WTC11 (cell line): ENCODE data around the gene F10. TPM values are rescaled to one million over a fixed set of nuclear protein-coding genes. Genes with fewer than 3 reads are reported as not detected.

Experiments used
- ATAC-seq: fragments of 200-7000 bp; cut with Tn5 transposase; 2 replicates; pipeline ENCODE4 v1.10.0; 2021; ENCODE audit warnings: mild to moderate bottlenecking, moderate library complexity
- CTCF ChIA-PET: fragments of 300-600 bp; sonication (Branson Sonifier 250); formaldehyde crosslinking; loops from one replicate; lab custom pipeline; 2021; ENCODE audit warnings: antibody characterized with exemption; lab: Charles Lee
- POLR2A ChIA-PET: fragments of 350-600 bp; sonication (Branson Sonifier 250); formaldehyde crosslinking; loops from one replicate; lab custom pipeline; 2021; ENCODE audit warnings: antibody characterized with exemption; lab: Charles Lee
- DNase-seq: peaks from one replicate; pipeline ENCODE4 v3.0.0; 2021; ENCODE audit warnings: low spot score
- H3K27ac Mint-ChIP-seq: 2 replicates; pipeline ENCODE4 v1.8.0; 2021; ENCODE audit warnings: mixed read lengths
- H3K27me3 Mint-ChIP-seq: 2 replicates; pipeline ENCODE4 v1.8.0; 2021; ENCODE audit warnings: low read depth, mild to moderate bottlenecking, moderate library complexity, mixed read lengths
- H3K36me3 Mint-ChIP-seq: 2 replicates; pipeline ENCODE4 v1.8.0; 2021; ENCODE audit warnings: mixed read lengths
- H3K4me1 Mint-ChIP-seq: 2 replicates; pipeline ENCODE4 v1.8.0; 2022; ENCODE audit warnings: mixed read lengths
- H3K4me3 Mint-ChIP-seq: 2 replicates; pipeline ENCODE4 v1.8.0; 2021; ENCODE audit warnings: mild to moderate bottlenecking, moderate library complexity, mixed read lengths
- H3K9me3 Mint-ChIP-seq: 2 replicates; pipeline ENCODE4 v1.8.0; 2021; ENCODE audit warnings: mixed read lengths
- CTCF ChIP-seq: fragments of 200-600 bp; IDR thresholded peaks from 2 replicates; pipeline ENCODE4 v1.8.0; 2022; ENCODE audit warnings: antibody characterized with exemption
- ELF4 ChIP-seq: sonication (generic); formaldehyde crosslinking; IDR thresholded peaks from 2 replicates; pipeline ENCODE4 v1.8.1; 2022; ENCODE audit warnings: low read depth, mild to moderate bottlenecking, moderate library complexity, missing genetic modification reagents
- ETV6 ChIP-seq: sonication (generic); formaldehyde crosslinking; IDR thresholded peaks from 2 replicates; pipeline ENCODE4 v1.8.1; 2022; ENCODE audit warnings: mild to moderate bottlenecking, missing genetic modification reagents
- FOXJ3 ChIP-seq: sonication (generic); formaldehyde crosslinking; IDR thresholded peaks from 2 replicates; pipeline ENCODE4 v1.9.0; 2021; ENCODE audit warnings: missing genetic modification reagents, mild to moderate bottlenecking, borderline replicate concordance
- GABPB1 ChIP-seq: sonication (generic); formaldehyde crosslinking; IDR thresholded peaks from 2 replicates; pipeline ENCODE4 v1.8.1; 2023; ENCODE audit warnings: mild to moderate bottlenecking, missing genetic modification reagents
- HMGXB4 ChIP-seq: sonication (generic); formaldehyde crosslinking; IDR thresholded peaks from 2 replicates; pipeline ENCODE4 v1.8.1; 2023; ENCODE audit warnings: mild to moderate bottlenecking, moderate library complexity, missing genetic modification reagents
- IRF2 ChIP-seq: sonication (generic); formaldehyde crosslinking; IDR thresholded peaks from 2 replicates; pipeline ENCODE4 v1.8.0; 2022; ENCODE audit warnings: low read depth, missing genetic modification reagents, borderline replicate concordance
- KAT7 ChIP-seq: sonication (generic); formaldehyde crosslinking; IDR thresholded peaks from 2 replicates; pipeline ENCODE4 v1.8.1; 2023; ENCODE audit warnings: missing genetic modification reagents, mild to moderate bottlenecking, borderline replicate concordance
- NFATC4 ChIP-seq: fragments of 250-450 bp; sonication (Bioruptor Pico); IDR thresholded peaks from 2 replicates; pipeline ENCODE4 v1.9.0; 2021; ENCODE audit warnings: mild to moderate bottlenecking
- NR3C1 ChIP-seq: sonication (generic); formaldehyde crosslinking; conservative IDR thresholded peaks from 2 replicates; pipeline ENCODE4 v1.8.1; 2023; ENCODE audit warnings: low read depth, mild to moderate bottlenecking, missing genetic modification reagents
- OVOL2 ChIP-seq: fragments of 250-450 bp; sonication (Bioruptor Pico); IDR thresholded peaks from 2 replicates; pipeline ENCODE4 v1.9.0; 2021; ENCODE audit warnings: mild to moderate bottlenecking, borderline replicate concordance
- SMAD4 ChIP-seq: sonication (generic); formaldehyde crosslinking; IDR thresholded peaks from 2 replicates; pipeline ENCODE4 v1.8.0; 2022; ENCODE audit warnings: mild to moderate bottlenecking, missing genetic modification reagents
- USF1 ChIP-seq: sonication (generic); formaldehyde crosslinking; IDR thresholded peaks from 2 replicates; pipeline ENCODE4 v1.8.0; 2022; ENCODE audit warnings: mild to moderate bottlenecking, missing genetic modification reagents
- USF2 ChIP-seq: sonication (generic); formaldehyde crosslinking; IDR thresholded peaks from 2 replicates; pipeline ENCODE4 v1.8.1; 2023; ENCODE audit warnings: mild to moderate bottlenecking, missing genetic modification reagents, moderate library complexity
- ZNF263 ChIP-seq: sonication (generic); formaldehyde crosslinking; IDR thresholded peaks from 2 replicates; pipeline ENCODE4 v1.8.1; 2022; ENCODE audit warnings: low read depth, mild to moderate bottlenecking, moderate library complexity, missing genetic modification reagents
- ZNF416 ChIP-seq: fragments of 250-450 bp; sonication (Bioruptor Pico); IDR thresholded peaks from 2 replicates; pipeline ENCODE4 v1.9.0; 2021; ENCODE audit warnings: mild to moderate bottlenecking, inconsistent platforms
- total RNA-seq: library from RNA; stranded (reverse); gene quantifications from 3 replicates; pipeline ENCODE4 v1.2.3, GENCODE V29; 2021
- TF ChIP-seq, protein P1 (sequence below): fragments of 250-450 bp; sonication (Bioruptor Pico); IDR thresholded peaks from 2 replicates; pipeline ENCODE4 v1.9.0; 2021; ENCODE audit warnings: mild to moderate bottlenecking
- TF ChIP-seq, protein P2 (sequence below): fragments of 250-450 bp; sonication (Bioruptor Pico); conservative IDR thresholded peaks from 2 replicates; pipeline ENCODE4 v1.9.0; 2021; ENCODE audit warnings: mild to moderate bottlenecking
- TF ChIP-seq, protein P3 (sequence below): sonication (generic); formaldehyde crosslinking; conservative IDR thresholded peaks from 2 replicates; pipeline ENCODE4 v1.8.1; 2023; ENCODE audit warnings: mild to moderate bottlenecking, low read depth, missing genetic modification reagents, moderate library complexity

Gene F10
- total RNA-seq, 1 experiment from 2014 or later = 0.87 TPM

- CTCF ChIA-PET = interaction anchor here (0.9 to 2.9 kb wide), 3 partner anchors 8 to 55 kb away, joined by 3 to 17 read pairs (median 16); no protein-coding TSS in a partner anchor
- Mint-ChIP-seq H3K4me3 (no peak overlapping the region), H3K9me3 (no peaks in the 10 kb centered on the region), H3K27me3 (no peaks in the 10 kb centered on the region), H3K36me3 (peaks cover 6% of the 10 kb centered on the region), H3K4me1 (no peaks in the 10 kb centered on the region), H3K27ac (no peak overlapping the region)
- ATAC-seq (no peak; the same call in 1 of the 2 replicates), DNase-seq (no peak)
- POLR2A ChIA-PET = no interaction called here
- TF ChIP-seq, protein P1, sequence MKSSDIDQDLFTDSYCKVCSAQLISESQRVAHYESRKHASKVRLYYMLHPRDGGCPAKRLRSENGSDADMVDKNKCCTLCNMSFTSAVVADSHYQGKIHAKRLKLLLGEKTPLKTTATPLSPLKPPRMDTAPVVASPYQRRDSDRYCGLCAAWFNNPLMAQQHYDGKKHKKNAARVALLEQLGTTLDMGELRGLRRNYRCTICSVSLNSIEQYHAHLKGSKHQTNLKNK (CRISPR knock-in tag) = no peak
- no peak for TF ChIP-seq NR3C1 (CRISPR knock-in tag)
- TF ChIP-seq ELF4 (CRISPR knock-in tag) = no peak
- no peak for TF ChIP-seq ZNF416 (CRISPR knock-in tag)
- TF ChIP-seq FOXJ3 (CRISPR knock-in tag) = no peak
- TF ChIP-seq IRF2 = no peak
Observed at GRCh38 chr13:113084094-113084942, 38.3 kb upstream of the F10 start.

GRCh38 chr13:113084943-113085540 lies 37.6 kb upstream of the F10 start:
- ATAC-seq (no peak), DNase-seq (no peak)
- Mint-ChIP-seq H3K27me3 (no peaks in the 10 kb centered on the region), H3K27ac (no peak overlapping the region), H3K4me1 (peaks cover 3% of the 10 kb centered on the region), H3K36me3 (peaks cover 6% of the 10 kb centered on the region), H3K9me3 (no peaks in the 10 kb centered on the region), H3K4me3 (no peak overlapping the region)
- ChIA-PET CTCF (interaction anchor here (0.7 to 2.9 kb wide), 10 partner anchors 9 to 56 kb away, joined by 3 to 17 read pairs (median 9); partner anchors contain the start of gene F10), POLR2A (no interaction called here)
- no peak for TF ChIP-seq SMAD4 (CRISPR knock-in tag)
- TF ChIP-seq ETV6 = no peak
- TF ChIP-seq USF2 (CRISPR knock-in tag) = no peak
- TF ChIP-seq CTCF = no peak
- no peak for TF ChIP-seq NFATC4 (CRISPR knock-in tag)
- TF ChIP-seq, protein P2, sequence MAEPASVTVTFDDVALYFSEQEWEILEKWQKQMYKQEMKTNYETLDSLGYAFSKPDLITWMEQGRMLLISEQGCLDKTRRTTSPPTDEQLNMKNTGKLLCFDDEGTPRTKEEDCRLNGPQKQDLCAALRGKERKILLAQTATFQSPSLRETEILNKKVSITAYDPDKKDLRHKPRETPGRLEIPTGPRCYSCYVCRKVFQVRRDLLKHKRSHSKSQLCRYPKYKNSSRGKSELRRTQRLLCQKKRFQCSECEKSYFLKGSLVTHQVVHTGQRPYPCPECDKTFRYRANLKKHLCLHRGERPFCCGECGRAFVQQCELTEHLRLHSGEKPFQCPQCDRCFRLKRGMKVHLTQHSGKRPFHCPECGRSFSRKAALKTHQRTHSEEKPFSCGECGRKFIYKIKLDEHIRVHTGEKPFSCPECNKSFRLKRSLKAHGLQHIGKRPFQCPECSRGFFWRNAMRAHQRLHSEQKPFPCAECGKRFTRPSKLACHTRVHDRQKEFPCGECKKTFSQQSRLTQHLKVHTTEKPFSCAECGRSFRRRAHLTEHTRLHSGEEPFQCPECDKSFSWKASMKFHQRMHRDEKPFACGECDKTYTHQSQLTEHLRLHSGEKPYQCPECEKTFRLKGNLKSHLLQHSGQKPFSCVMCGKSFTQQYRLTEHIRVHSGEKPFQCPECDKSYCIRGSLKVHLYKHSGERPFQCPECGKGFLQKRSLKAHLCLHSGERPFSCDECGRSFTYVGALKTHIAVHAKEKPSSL (CRISPR knock-in tag) = no peak
- TF ChIP-seq GABPB1 = no peak
- no peak for TF ChIP-seq KAT7 (CRISPR knock-in tag)
- TF ChIP-seq HMGXB4 (CRISPR knock-in tag) = no peak
- TF ChIP-seq, protein P3, sequence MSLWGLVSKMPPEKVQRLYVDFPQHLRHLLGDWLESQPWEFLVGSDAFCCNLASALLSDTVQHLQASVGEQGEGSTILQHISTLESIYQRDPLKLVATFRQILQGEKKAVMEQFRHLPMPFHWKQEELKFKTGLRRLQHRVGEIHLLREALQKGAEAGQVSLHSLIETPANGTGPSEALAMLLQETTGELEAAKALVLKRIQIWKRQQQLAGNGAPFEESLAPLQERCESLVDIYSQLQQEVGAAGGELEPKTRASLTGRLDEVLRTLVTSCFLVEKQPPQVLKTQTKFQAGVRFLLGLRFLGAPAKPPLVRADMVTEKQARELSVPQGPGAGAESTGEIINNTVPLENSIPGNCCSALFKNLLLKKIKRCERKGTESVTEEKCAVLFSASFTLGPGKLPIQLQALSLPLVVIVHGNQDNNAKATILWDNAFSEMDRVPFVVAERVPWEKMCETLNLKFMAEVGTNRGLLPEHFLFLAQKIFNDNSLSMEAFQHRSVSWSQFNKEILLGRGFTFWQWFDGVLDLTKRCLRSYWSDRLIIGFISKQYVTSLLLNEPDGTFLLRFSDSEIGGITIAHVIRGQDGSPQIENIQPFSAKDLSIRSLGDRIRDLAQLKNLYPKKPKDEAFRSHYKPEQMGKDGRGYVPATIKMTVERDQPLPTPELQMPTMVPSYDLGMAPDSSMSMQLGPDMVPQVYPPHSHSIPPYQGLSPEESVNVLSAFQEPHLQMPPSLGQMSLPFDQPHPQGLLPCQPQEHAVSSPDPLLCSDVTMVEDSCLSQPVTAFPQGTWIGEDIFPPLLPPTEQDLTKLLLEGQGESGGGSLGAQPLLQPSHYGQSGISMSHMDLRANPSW (CRISPR knock-in tag) = no peak
- TF ChIP-seq ZNF263 (CRISPR knock-in tag) = no peak
- TF ChIP-seq USF1 (CRISPR knock-in tag) = no peak
- TF ChIP-seq OVOL2 (CRISPR knock-in tag) = no peak
